CD4-positive, alpha-beta T cell treated with Interleukin-6 at 100 ng/mL for 8 hours (primary cell): Measurements from ENCODE around the gene TMED8.

Experiments
- DNase-seq: peaks from one replicate; pipeline ENCODE4 v3.0.0-alpha.2; 2020; ENCODE audit warnings: mixed read lengths, low spot score

TMED8 gene

GRCh38 chr14:77296155-77296554 lies 80.7 kb downstream of the TMED8 start:
- DNase-seq = no peak

- no peak for DNase-seq
Measured at GRCh38 chr14:77290705-77291104, 86.2 kb downstream of the TMED8 start.

GRCh38 chr14:77286576-77286975 lies 90.3 kb downstream of the TMED8 start:
- DNase-seq = no peak
